Measurements from ENCODE around the gene TDRD7.

TDRD7 gene

DNA sequence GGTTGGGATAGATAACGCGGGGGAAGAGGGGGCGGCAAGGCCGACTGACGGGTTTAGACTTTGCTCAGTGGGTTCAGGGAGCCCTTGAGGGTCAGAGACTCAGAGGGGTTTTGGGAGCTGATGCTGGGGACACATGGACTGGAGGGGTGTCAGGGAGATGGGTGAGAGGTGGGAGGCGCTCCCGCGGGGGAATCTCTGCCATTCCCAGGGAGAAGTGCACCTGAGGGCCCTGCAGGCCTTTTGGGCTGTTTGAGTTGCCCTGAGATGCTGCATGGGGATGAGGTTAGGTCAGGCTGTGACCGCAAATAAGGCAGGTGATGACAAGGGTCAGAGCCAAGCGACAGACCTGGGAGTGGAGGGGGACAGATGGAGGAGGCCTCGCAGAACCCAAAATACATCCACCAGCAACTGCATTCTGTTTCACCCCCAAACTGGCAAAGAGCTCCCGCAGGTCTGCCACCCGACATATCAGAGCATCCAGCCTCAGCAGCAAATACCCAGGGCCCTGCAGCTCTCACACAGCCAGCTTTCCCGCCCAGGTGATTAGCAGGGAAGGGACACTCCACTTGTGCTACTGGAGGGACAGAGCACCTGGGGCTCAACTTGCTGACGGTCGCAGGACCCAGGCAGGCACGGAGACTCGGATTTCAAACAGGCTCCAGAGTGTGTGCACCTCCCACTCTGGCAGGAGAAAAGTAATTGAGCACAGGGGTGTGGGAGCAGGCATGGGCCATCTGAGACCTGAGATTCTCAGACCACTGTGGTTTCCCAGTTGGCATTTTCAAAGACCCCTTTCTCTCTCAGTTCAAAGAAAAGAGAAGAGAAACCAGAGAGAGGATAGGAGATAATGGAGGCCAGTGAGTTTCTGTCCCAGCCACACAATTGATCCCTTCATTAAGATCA is 116.0 kb downstream of the TDRD7 start:
- no peak for DNase-seq (ENCODE audit: low read depth)

DNA sequence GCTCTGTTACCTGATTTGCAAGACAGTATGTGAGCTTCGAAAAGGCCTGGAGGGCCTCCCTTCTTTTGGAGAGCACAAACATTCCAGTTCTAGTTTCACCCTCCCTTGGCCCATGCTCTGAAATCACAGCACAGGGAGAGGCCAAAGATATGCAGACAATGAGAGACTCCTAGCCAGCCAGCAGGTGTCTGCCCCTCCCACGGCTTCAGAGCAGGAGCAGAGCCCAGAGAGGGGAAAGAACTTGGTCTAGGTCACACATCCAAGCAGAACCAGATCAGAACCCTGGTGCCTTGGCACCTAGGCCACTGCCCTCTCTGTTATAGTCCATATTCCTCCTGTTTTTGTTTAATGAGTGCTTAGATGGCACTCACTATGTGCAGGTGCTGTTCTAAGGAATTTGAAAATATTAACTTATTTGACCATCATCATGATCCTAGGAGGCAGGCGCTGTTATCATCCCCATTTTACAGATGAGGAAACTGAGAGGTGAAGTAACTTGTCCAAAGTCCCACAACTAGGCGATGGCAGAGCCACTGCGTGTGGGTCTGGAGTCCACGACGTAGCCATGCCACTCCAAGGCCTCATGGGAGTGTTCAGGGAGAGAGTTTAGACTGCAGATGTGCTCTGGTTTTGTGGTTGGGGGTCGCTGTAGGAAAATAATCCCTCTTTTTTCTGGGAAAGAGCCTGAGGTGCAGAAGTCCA is 116.8 kb downstream of the TDRD7 start:
- DNase-seq (ENCODE audit: low read depth) = no peak

DNA sequence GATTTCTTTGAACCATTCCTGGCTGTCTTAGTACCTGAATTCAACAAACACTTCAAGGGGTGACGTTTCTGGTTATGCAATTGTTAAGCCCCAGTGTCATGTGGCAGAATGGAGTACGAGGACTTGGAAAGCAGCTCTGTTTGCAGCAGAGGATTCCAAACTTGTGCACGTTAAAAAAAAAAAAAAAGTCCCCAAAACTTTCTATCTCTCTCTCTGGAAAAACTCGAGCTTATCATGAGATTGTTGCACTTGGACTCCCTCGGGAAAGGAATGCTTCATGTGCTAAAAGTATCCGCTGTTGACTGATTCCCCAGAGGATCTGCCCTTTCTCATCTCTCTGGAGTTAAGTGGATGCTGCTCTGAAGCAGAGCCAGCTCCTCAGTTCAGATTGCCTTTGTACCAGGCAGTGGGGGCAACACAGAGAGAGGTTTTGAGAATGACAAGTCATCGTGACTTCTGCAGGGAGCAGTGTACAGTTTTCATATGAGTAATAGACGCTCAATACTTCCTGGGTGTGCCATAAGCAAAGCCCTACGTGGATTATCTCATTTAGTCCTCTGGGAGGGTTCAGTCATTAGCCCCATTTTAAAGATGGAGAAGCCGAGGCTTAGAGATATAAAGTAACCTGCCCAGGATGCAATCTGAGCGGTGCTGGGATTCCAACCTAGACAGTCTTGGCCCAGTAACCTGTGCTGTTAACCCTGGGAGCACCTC is 117.6 kb downstream of the TDRD7 start:
- no peak for DNase-seq (ENCODE audit: low read depth)

DNA sequence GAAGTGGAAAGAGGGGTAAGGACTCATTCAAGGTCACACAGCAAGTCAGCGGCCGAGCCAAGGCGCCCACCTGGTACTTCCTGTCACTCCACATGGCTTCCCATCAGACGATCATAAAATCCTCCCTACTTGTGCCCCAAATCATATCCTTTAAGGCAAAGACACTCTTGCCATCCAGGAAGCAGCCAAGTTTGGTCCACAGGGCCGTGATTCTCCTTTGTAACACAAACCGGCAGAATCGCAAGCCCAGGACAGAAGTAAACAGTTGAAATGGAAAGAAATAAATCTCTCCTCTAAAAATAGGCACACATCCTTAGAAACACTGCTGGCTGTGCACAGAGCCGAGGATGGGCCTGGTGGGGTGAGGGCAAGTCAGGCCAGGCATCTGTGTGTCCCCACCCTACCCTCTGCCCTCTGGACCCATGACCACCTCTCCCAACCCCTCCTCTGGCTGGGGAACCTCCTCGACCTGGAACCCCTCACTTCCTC is 120.0 kb downstream of the TDRD7 start:
- DNase-seq (ENCODE audit: low read depth) = no peak

DNA sequence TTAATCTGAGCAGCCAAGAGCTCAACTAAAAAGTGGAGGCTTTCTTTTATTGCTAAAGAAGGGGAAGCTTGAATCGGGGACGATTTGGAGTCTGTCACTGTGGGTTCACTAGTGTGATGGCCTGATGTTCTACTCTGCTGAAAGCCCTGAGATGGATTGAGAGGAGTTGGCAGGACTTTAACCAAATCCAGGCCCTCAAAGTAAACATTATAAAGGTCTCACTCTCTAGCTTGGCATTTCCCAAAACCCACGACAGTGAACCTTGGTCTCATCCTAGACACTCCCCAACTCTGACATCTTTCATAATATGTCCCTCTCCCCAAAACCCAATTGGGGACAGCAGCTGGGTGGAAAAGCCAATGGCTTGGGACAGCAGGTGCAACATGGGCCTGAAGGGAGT is 122.3 kb downstream of the TDRD7 start:
- DNase-seq (ENCODE audit: low read depth) = no peak

DNA sequence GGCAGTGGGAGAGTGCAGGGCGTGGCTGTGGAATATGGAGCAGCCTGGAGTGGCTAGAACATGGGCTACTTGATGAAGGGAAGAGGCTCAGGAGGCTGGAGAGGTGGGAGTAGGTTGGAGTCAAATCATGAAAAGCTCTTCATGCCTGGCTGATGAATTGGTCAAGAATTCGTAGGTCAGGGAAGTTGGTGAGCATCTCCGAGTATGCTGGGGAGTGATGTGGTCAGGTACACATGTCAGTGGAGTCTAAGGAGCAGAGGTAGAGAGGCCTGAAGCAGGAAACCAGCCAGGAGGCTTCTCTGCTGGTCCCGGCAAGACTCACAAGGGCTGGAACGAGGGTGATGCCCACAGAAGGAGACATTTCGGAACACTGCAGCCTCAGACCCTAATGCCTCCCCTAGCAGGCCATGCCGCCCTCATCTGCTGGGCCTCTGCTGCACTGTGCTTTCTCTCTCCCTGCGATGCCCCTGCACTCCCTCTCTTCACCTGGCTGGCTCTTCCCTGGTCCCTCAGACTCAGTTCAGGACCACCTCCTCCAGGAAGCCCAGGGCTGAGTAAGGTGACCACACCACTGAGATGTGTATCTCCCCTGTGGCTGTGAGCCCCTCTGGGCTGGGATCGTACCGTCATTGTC is 123.2 kb downstream of the TDRD7 start:
- no peak for DNase-seq (ENCODE audit: low read depth)

DNA sequence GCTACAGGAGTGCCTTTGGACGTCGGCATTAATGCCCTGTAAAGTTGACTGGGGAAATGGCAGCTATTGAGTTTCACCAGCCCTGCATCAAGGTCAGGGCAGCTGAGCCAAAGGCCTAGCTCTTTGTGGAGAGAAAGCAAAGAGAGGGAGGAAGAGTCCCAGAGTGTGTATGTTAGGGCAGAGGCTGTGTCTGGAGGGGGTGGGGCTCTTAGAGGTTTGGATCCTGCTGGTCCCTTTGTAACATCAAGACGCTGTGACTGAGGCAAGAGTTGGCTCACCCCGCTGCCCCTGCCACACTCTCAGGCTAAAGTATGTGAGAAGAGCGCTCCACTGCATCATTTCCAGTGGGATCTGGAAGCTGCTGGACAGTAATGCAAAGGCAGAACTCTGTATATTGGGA is 123.9 kb downstream of the TDRD7 start:
- no peak for DNase-seq (ENCODE audit: low read depth)

DNA sequence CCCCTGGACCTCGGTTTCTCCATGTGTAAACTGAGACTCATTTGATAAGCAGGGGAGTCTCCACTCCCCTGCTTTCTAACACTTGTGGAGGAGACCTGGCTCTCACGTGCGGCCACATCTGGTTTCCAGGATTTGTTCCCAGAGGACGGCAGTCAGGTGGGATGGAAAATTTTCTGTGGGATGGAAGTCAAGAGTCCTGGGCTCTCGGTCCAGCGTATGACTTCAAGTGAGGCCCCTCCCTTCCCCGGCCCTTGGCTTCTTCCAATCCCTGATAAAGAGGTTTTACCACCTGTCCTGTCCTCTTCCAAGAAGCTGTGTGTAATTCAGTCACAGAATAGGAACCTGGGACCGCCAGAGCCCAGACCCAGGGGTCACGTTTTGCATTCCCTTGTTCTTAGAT is 124.6 kb downstream of the TDRD7 start:
- no peak for DNase-seq (ENCODE audit: low read depth)

DNA sequence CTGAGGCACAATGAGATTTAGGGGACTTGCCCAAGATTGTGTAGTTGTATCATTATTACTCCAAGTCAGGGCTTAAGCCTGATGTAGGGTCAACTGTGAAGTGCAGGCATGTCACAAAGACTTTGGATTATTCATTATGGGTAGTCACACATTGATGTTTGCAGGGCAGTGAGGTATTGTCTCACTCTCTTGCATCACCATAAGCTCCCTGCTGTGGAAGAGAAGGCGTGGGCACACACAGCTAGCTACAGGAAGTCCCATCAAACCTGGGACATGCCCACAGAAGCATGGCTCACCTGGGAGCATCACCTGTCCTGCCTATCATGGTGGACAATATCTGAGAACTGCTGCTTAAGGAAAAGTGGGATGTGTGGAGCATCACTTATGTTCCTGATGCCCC is 131.7 kb downstream of the TDRD7 start:
- DNase-seq (ENCODE audit: low read depth) = no peak

DNA sequence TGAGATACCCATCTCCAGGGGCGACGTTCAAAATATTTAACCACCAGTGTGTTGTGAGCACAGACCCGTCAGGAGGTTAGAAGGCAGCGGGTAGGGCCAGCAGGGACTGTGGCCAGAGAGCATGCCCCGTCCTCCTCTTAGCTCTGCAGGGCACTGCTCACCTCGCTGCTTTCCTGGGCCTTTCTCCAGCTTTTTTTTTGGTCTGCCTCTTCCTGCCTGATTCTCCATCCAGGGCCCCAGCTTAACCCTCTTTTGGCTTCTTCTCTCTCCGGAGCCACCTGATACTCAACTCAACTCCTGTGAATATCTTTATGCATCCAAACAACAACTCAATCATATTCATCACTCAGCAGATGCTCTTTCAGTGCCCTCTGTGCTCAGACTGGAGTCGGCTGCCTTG is 133.6 kb downstream of the TDRD7 start:
- DNase-seq (ENCODE audit: low read depth) = no peak

Data from stimulated activated CD4-positive, alpha-beta T cell treated with anti-CD3 and anti-CD28 coated beads, Interleukin-2, amount 100 ng/mL, for 4 hours (primary cell).